ENCODE measurements around the gene IDI1.

The IDI1 gene

DNA sequence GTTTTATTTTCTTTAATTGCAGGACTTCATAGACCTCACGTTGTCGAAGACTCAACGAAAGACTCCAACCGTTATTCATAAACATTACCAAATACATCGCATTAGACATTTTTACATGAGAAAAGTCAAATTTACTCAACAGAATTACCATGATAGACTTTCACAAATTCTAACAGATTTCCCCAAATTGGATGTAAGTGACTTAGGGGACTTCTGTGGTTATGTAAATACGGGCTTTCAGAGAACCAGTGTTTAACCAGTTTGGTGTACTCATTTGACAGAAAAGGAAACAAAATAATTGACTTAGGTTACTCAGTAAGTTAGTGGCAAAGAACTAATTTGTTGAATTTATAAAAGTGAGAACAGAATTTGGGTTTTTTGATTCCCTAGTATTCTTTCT, 56.5 kb downstream of the IDI1 start:
- no peak for DNase-seq

DNA sequence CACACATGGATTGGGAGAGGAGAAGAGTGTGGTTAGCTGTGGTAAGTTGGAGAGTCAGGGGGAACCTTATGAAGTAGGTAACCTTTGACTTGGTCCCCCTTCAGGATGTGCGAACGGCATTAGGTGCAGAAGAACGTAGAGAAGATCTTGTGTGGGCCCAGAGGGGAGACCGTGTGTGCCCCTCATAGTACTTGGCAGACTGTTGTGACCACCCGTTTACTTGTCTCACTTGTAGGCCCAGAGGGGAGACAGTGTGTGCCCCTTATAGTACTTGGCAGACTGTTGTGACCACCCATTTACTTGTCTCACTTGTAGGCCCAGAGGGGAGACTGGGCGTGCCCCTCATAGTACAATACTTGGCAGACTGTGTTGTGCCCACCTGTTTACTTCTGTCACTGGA, 58.1 kb downstream of the IDI1 start:
- no peak for DNase-seq
